Erythroblast (primary cell): ENCODE results near the gene PPP1R14B.

Experiments used
- GATA1 ChIP-seq: IDR thresholded peaks from 2 replicates; pipeline ENCODE4 v1.6.1; 2011; ENCODE audit warnings: low read depth, mild to moderate bottlenecking, control low read depth, low read length, moderate library complexity
- POLR2A ChIP-seq: IDR thresholded peaks from 2 replicates; pipeline ENCODE4 v1.6.1; 2011; ENCODE audit warnings: mild to moderate bottlenecking, low read length

GRCh38 chr11:64283092-64283491 is 36.3 kb upstream of the PPP1R14B start:
- no peak for TF ChIP-seq POLR2A
- no peak for TF ChIP-seq GATA1
